ENCODE results near the gene RPGR.

Gene RPGR

DNA sequence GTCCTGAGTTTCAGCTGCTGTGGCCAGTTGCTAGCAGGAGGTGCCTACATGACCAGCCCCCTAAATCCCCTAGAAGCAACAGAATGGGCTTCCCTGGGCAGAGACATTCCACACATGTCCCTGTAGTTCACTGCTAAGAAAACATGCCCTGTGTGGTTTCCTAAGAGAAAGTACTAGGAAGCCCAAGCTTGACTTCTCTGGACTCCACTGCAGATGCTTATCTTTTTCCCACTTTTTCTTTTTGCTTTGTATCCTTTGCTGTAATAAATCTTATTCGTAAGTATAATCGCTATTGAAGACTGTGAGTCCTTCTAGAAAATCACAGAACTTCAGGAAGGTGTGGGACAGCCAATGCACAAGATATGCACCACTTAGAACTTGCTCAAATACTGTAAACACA is 15.6 kb downstream of the RPGR start:
- in situ Hi-C loops (cut with HindIII; ENCODE audit: low pct_ligation_motif_present, low sequenced_read_pairs): no loop called here
- no peak for DNase-seq
- H3K4me3 ChIP-seq (ENCODE audit: low read depth, low read length): no peak overlapping the region
- no peaks in the 10 kb centered on the region for H3K36me3 ChIP-seq (replicated peaks)
- H3K27me3 ChIP-seq (replicated peaks): no peaks in the 10 kb centered on the region
- TF ChIP-seq, protein P1, sequence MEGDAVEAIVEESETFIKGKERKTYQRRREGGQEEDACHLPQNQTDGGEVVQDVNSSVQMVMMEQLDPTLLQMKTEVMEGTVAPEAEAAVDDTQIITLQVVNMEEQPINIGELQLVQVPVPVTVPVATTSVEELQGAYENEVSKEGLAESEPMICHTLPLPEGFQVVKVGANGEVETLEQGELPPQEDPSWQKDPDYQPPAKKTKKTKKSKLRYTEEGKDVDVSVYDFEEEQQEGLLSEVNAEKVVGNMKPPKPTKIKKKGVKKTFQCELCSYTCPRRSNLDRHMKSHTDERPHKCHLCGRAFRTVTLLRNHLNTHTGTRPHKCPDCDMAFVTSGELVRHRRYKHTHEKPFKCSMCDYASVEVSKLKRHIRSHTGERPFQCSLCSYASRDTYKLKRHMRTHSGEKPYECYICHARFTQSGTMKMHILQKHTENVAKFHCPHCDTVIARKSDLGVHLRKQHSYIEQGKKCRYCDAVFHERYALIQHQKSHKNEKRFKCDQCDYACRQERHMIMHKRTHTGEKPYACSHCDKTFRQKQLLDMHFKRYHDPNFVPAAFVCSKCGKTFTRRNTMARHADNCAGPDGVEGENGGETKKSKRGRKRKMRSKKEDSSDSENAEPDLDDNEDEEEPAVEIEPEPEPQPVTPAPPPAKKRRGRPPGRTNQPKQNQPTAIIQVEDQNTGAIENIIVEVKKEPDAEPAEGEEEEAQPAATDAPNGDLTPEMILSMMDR (IDR thresholded peaks at IDR 0.05; ENCODE audit: low read depth, low read length, missing control alignments): no peak
- peak overlapping the region; percentile 28 for H3K27ac ChIP-seq

DNA sequence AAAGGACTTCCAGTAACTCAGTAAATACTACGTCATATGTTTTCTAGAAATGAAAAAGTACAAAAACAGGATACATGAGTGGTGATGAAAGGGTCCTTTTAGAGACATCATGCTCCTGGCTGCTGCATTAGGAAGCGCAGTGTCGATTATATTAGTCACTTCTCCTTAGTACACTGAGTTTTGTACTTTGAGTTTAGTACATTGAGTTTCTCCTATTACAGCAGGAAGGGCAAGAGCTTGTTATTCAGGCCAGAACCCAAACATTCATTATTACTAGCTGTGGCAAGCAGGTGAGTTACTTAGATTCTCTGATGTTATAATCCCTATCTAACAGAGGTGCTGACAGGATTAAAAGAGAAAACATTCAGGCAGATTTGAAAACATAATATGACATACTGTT is 21.3 kb downstream of the RPGR start:
- in situ Hi-C loops (cut with HindIII; ENCODE audit: low pct_ligation_motif_present, low sequenced_read_pairs): no loop called here
- no peaks in the 10 kb centered on the region for H3K27me3 ChIP-seq (replicated peaks)
- no peak overlapping the region for H3K27ac ChIP-seq
- no peak for DNase-seq
- H3K36me3 ChIP-seq (replicated peaks): no peaks in the 10 kb centered on the region
- TF ChIP-seq, protein P1 (IDR thresholded peaks at IDR 0.05; ENCODE audit: low read depth, low read length, missing control alignments): no peak
- no peak overlapping the region for H3K4me3 ChIP-seq (ENCODE audit: low read depth, low read length)

DNA sequence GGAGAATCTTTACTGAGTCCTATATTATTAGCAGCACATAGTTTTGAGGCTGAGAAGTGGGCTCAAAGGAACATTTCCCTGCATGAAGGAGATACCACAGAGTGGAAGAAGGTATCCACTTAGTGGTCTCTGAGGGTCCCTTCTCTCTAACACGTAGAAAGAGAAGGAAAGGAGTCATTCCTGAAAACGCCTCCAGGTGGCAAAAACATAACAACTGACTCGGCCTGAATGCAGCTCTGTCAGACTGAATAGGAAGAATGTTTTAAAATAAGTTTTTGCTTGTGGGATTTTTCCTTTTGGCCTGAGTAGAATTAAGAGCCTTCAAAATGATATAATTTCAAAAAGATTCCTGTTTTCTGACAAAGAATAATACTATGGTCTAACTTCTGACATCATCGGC is 23.3 kb downstream of the RPGR start:
- Histone ChIP-seq H3K27ac (no peak overlapping the region), H3K4me3 (ENCODE audit: low read depth, low read length) (no peak overlapping the region), H3K27me3 (replicated peaks) (no peaks in the 10 kb centered on the region), H3K36me3 (replicated peaks) (no peaks in the 10 kb centered on the region)
- DNase-seq: no peak
- in situ Hi-C loops (cut with HindIII; ENCODE audit: low pct_ligation_motif_present, low sequenced_read_pairs): no loop called here
- TF ChIP-seq, protein P1 (IDR thresholded peaks at IDR 0.05; ENCODE audit: low read depth, low read length, missing control alignments): peak; percentile 58

DNA sequence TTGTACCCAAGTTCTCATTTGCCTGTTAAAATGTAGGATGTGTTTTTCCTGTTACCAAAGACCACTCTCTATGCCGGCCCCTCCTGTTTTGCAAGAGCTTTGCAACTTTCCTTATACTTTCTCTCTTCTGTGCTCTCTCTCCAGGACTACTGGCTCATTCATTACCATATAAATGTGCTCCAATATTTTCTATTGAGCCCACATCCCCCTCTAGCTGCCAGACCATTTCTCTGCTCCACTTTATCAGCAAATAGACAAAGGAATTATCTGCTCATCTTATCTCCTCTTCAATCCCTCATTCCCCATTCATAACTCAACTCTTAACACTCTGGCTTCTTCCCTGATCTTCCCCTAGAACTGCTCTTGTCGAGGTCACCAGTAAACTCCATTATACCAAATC is 33.6 kb downstream of the RPGR start:
- TF ChIP-seq, protein P1 (IDR thresholded peaks at IDR 0.05; ENCODE audit: low read depth, low read length, missing control alignments): peak; percentile 40
- in situ Hi-C loops (cut with HindIII; ENCODE audit: low pct_ligation_motif_present, low sequenced_read_pairs): no loop called here
- no peak for DNase-seq
- Histone ChIP-seq H3K27ac (no peak overlapping the region), H3K4me3 (ENCODE audit: low read depth, low read length) (no peak overlapping the region), H3K27me3 (replicated peaks) (no peaks in the 10 kb centered on the region), H3K36me3 (replicated peaks) (no peaks in the 10 kb centered on the region)

DNA sequence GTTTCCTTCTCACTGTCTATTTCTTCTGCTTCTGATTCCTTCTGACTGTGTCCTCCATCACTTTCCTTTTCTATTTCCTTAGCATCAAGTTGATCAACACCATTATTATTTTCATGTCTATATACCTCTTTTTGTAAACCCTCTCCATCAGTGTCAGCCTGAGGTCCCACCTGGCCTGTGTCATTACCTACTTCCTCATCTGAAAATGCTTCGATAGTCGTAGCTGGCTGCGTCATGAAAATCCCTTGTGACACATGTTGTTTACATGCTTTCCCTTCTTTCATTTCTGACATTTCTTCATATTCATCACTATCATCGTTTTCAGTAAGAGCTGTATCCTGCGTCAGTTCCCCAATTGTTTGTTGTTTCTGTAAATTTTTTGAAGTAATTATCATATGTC is 39.6 kb downstream of the RPGR start:
- TF ChIP-seq, protein P1 (IDR thresholded peaks at IDR 0.05; ENCODE audit: low read depth, low read length, missing control alignments): no peak
- in situ Hi-C loops (cut with HindIII; ENCODE audit: low pct_ligation_motif_present, low sequenced_read_pairs): no loop called here
- no peak overlapping the region for H3K27ac ChIP-seq
- H3K4me3 ChIP-seq (ENCODE audit: low read depth, low read length): no peak overlapping the region
- no peaks in the 10 kb centered on the region for H3K27me3 ChIP-seq (replicated peaks)
- H3K36me3 ChIP-seq (replicated peaks): no peaks in the 10 kb centered on the region
- DNase-seq: no peak

DNA sequence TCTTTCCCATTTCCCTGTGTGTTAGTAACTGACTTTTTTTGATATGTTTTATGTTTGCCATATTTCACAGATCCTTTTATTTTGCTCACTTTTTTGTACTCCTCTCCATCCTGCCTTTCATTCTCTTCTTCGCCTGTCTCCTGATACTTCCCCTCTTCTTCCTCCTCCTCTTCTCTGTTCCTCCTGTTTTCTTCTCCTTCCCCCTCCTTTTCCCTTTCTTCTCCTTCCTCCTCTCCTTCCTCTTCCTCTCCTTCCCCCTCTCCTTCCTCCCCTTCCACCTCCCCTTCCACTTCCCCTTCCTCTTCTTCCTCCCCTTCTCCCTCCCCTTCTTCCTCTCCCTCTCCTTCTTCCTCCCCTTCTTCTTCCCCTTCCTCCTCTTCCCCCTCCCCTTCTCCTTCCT is 41.7 kb downstream of the RPGR start:
- TF ChIP-seq, protein P1 (IDR thresholded peaks at IDR 0.05; ENCODE audit: low read depth, low read length, missing control alignments): no peak
- in situ Hi-C loops (cut with HindIII; ENCODE audit: low pct_ligation_motif_present, low sequenced_read_pairs): no loop called here
- Histone ChIP-seq H3K27me3 (replicated peaks) (no peaks in the 10 kb centered on the region), H3K36me3 (replicated peaks) (no peaks in the 10 kb centered on the region), H3K27ac (no peak overlapping the region), H3K4me3 (ENCODE audit: low read depth, low read length) (no peak overlapping the region)
- DNase-seq: no peak
